Effector CD4-positive, alpha-beta T cell (primary cell): ENCODE results near the gene CPNE5.
"Not testable (repeated sequence)": the region's sequence is repeated elsewhere in the genome, so short reads cannot be mapped to it uniquely, and the experiment has no call there.

Experiments
- DNase-seq: peaks from one replicate; pipeline ENCODE4 v3.0.0-alpha.2; 2020

The CPNE5 gene

GRCh38 chr6:36720251-36721141, 118.7 kb downstream of the CPNE5 start:
- DNase-seq, result no peak

- no peak for DNase-seq
Measured at GRCh38 chr6:36719126-36719525, 120.1 kb downstream of the CPNE5 start.

- no peak for DNase-seq
Measured at GRCh38 chr6:36718560-36718959, 120.7 kb downstream of the CPNE5 start.

- no peak for DNase-seq
Measured at GRCh38 chr6:36717871-36718540, 121.2 kb downstream of the CPNE5 start.

GRCh38 chr6:36717231-36717825, 121.9 kb downstream of the CPNE5 start:
- no peak for DNase-seq

GRCh38 chr6:36716476-36717093, 122.7 kb downstream of the CPNE5 start:
- no peak for DNase-seq

GRCh38 chr6:36715469-36715868, 123.8 kb downstream of the CPNE5 start:
- DNase-seq, result no peak

- DNase-seq, result no peak
Measured at GRCh38 chr6:36714511-36714910, 124.7 kb downstream of the CPNE5 start.

- DNase-seq, result no peak
Measured at GRCh38 chr6:36713846-36714245, 125.4 kb downstream of the CPNE5 start.

GRCh38 chr6:36712816-36713215, 126.4 kb downstream of the CPNE5 start:
- no peak for DNase-seq

GRCh38 chr6:36706339-36706738, 132.9 kb downstream of the CPNE5 start:
- DNase-seq, result no peak

- DNase-seq, result not testable (repeated sequence)
Measured at GRCh38 chr6:36704961-36705577, 134.2 kb downstream of the CPNE5 start.

GRCh38 chr6:36703982-36704381, 135.3 kb downstream of the CPNE5 start:
- DNase-seq, result no peak

- DNase-seq, result no peak
Measured at GRCh38 chr6:36703081-36703606, 136.1 kb downstream of the CPNE5 start.

- DNase-seq, result no peak
Measured at GRCh38 chr6:36702656-36703055, 136.6 kb downstream of the CPNE5 start.

- no peak for DNase-seq
Measured at GRCh38 chr6:36701401-36701991, 137.7 kb downstream of the CPNE5 start.

- DNase-seq, result no peak
Measured at GRCh38 chr6:36700831-36701230, 138.4 kb downstream of the CPNE5 start.

GRCh38 chr6:36700071-36700812, 139.0 kb downstream of the CPNE5 start:
- no peak for DNase-seq

GRCh38 chr6:36699348-36699747, 139.9 kb downstream of the CPNE5 start:
- DNase-seq, result no peak

- no peak for DNase-seq
Measured at GRCh38 chr6:36698871-36699271, 140.4 kb downstream of the CPNE5 start.

- no peak for DNase-seq
Measured at GRCh38 chr6:36698196-36698595, 141.0 kb downstream of the CPNE5 start.
